Gastroesophageal sphincter (tissue), 4 donors: ENCODE results near the gene OR2J3. TPM values are rescaled to one million over a fixed set of nuclear protein-coding genes. Genes with fewer than 3 reads are reported as not detected.

Experiments
- ATAC-seq: fragments of 150-250 bp; one replicate; pipeline ENCODE4 v1.9.1; 2016; ENCODE audit warnings: mild to moderate bottlenecking, moderate library complexity
- H3K27ac ChIP-seq, 4 donors: fragments of 200-600 bp; sonication (generic) in 3 of 4; 1 replicate in 3 of 4; 2 replicates in 1 of 4; pipeline ENCODE4 v1.5.1; 2016 to 2019
- H3K27me3 ChIP-seq: fragments of 200-600 bp; sonication (generic); one replicate; pipeline ENCODE4 v1.5.1; 2019
- H3K36me3 ChIP-seq, 2 donors: fragments of 200-600 bp; sonication (generic); one replicate each; pipeline ENCODE4 v1.5.1; 2019; ENCODE audit warnings: control low read depth in 1 of 2
- H3K4me1 ChIP-seq, 3 donors: fragments of 200-600 bp; sonication (generic); 1 replicate in 2 of 3; 2 replicates in 1 of 3; pipeline ENCODE4 v1.5.1; 2016 to 2019; ENCODE audit warnings: control low read depth in 2 of 3
- H3K4me3 ChIP-seq, 2 donors: fragments of 200-600 bp; sonication (generic); one replicate each; pipeline ENCODE4 v1.5.1; 2019; ENCODE audit warnings: mild to moderate bottlenecking in 1 of 2, moderate library complexity in 1 of 2
- H3K9me3 ChIP-seq, 3 donors: fragments of 200-600 bp; sonication (generic); one replicate each; pipeline ENCODE4 v1.5.1; 2017 to 2019; ENCODE audit warnings: control low read depth in 2 of 3
- EP300 ChIP-seq: sonication (generic); formaldehyde crosslinking; IDR thresholded peaks from one replicate; pipeline ENCODE4 v1.6.1; 2017; ENCODE audit warnings: antibody characterized with exemption, mild to moderate bottlenecking
- POLR2A ChIP-seq, 2 donors: fragments of 450-650 bp; IDR thresholded peaks; one replicate each; pipeline ENCODE4 v1.6.1; 2017; ENCODE audit warnings: antibody characterized with exemption in 2 of 2, mild to moderate bottlenecking in 2 of 2, moderate library complexity in 1 of 2
- POLR2AphosphoS5 ChIP-seq: sonication (generic); formaldehyde crosslinking; IDR thresholded peaks from one replicate; pipeline ENCODE4 v1.6.1; 2017; ENCODE audit warnings: antibody characterized with exemption
- WGBS, 2 donors: methylation state at CpG; one replicate each; pipeline ENCODE4 v1.1.5; 2018; ENCODE audit warnings: low coverage in 1 of 2; 5-methylcytosine and 5-hydroxymethylcytosine counted together
- total RNA-seq, 4 donors: library from RNA; depleted of rRNA; stranded (reverse); fragments of >200 nt; gene quantifications; one replicate each; pipeline ENCODE4 v1.1.0, GENCODE V29; 2016
- TF ChIP-seq, protein P1 (sequence below), 4 experiments: fragments of 200-600 bp in 2 of 4; fragments of 450-650 bp in 2 of 4; sonication (generic) in 1 of 4; IDR thresholded peaks; one replicate each; pipeline ENCODE4 v1.5.1; 2017 to 2019; ENCODE audit warnings: antibody characterized with exemption in 4 of 4, mild to moderate bottlenecking in 2 of 4, moderate library complexity in 2 of 4

Gene OR2J3
- total RNA-seq, 4 donors from 2014 or later, result not detected

DNA sequence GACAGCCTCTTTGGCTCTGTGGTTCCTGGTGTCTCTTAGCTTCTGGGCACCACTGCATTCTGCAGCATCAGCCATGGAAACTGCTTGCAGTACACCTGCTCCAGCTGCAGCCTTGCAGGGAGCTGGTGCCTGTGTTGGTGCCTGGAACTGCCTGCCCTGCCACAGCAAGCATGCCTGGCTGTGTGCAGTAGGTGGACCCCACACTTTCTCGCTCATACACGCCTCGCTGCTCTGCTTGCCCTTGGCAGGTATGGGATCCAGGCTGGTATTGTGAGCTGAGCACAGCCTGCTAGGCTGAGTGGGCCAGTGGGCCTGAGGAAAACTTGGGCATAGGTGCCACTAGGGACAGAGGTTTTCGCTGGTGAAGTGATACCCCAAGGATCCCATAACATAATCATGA, 22.8 kb downstream of the OR2J3 start:
- ATAC-seq, result no peak
- TF ChIP-seq POLR2A (IDR thresholded peaks at IDR 0.05) (no peak), POLR2AphosphoS5 (no peak), EP300 (no peak)
- TF ChIP-seq, protein P1, sequence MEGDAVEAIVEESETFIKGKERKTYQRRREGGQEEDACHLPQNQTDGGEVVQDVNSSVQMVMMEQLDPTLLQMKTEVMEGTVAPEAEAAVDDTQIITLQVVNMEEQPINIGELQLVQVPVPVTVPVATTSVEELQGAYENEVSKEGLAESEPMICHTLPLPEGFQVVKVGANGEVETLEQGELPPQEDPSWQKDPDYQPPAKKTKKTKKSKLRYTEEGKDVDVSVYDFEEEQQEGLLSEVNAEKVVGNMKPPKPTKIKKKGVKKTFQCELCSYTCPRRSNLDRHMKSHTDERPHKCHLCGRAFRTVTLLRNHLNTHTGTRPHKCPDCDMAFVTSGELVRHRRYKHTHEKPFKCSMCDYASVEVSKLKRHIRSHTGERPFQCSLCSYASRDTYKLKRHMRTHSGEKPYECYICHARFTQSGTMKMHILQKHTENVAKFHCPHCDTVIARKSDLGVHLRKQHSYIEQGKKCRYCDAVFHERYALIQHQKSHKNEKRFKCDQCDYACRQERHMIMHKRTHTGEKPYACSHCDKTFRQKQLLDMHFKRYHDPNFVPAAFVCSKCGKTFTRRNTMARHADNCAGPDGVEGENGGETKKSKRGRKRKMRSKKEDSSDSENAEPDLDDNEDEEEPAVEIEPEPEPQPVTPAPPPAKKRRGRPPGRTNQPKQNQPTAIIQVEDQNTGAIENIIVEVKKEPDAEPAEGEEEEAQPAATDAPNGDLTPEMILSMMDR (IDR thresholded peaks at IDR 0.05), result no peak
- WGBS, 2 donors, result 88% methylated on average over 1 of the region's 4 CpGs; no CpG with 5 or more reads in 1 of the 2 donors

DNA sequence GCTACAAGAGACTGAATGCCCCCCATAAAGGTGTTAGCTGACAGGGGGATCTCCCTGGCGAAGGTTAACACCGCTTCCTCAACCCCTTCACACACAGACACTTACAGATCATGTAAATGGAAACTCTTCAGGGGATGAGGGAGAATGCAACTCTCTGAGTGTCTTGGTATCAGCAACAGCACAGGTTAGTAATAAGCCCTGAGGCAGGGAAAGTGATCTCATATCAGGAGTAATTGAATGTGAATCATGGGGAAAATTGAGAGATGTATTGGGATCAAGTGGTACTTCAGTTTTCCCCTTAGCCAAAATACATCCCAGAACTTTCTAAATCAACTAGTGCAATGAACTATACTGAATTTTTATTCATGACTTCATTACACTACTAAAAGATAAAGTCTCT, 23.8 kb downstream of the OR2J3 start:
- H3K27me3 ChIP-seq, result no peaks in the 10 kb centered on the region
- no peak overlapping the region for H3K4me3 ChIP-seq
- H3K9me3 ChIP-seq, result no peaks in the 10 kb centered on the region
- H3K27ac ChIP-seq, result no peak overlapping the region
- WGBS, 2 donors, result 40% methylated on average over 2 of the region's 2 CpGs; no CpG with 5 or more reads in 1 of the 2 donors
- H3K36me3 ChIP-seq, result no peaks in the 10 kb centered on the region
- TF ChIP-seq, protein P1 (IDR thresholded peaks at IDR 0.05), result no peak
- no peaks in the 10 kb centered on the region for H3K4me1 ChIP-seq
- ATAC-seq, result no peak

More for the DNA sequence above, 22.8 kb downstream of the OR2J3 start:
- Histone ChIP-seq H3K4me3 (no peak overlapping the region), H3K27me3 (no peaks in the 10 kb centered on the region), H3K9me3 (no peaks in the 10 kb centered on the region), H3K36me3 (no peaks in the 10 kb centered on the region), H3K4me1 (no peaks in the 10 kb centered on the region), H3K27ac (no peak overlapping the region)

DNA sequence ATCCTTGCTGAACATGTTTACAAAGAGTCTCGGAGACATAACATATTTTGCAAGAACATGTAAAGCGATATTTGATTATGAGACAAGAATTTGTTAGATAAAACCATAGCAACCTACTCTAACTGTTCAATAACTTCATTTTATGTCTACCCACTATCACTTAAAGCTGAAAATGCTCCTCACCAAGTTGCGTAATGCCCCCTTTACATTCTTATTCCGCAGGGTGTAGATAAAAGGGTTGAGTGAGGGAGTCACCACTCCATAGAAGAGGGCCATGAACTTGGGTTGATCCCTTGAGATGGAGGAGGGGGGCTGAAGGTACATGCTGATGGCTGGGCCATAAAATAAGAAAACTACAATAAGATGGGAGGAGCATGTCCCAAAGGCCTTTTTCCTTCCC, 29.9 kb downstream of the OR2J3 start:
- Histone ChIP-seq H3K9me3 (no peaks in the 10 kb centered on the region), H3K27me3 (no peaks in the 10 kb centered on the region), H3K27ac (no peak overlapping the region), H3K4me1 (no peaks in the 10 kb centered on the region), H3K4me3 (no peak overlapping the region), H3K36me3 (no peaks in the 10 kb centered on the region)
- TF ChIP-seq EP300, result no peak
- TF ChIP-seq POLR2AphosphoS5, result no peak
- TF ChIP-seq, protein P1 (IDR thresholded peaks at IDR 0.05), result no peak
- no peak for TF ChIP-seq POLR2A (IDR thresholded peaks at IDR 0.05)
- WGBS, 2 donors, result 76 to 85% methylated on average over 2 to 4 of the region's 4 CpGs
- ATAC-seq, result no peak

DNA sequence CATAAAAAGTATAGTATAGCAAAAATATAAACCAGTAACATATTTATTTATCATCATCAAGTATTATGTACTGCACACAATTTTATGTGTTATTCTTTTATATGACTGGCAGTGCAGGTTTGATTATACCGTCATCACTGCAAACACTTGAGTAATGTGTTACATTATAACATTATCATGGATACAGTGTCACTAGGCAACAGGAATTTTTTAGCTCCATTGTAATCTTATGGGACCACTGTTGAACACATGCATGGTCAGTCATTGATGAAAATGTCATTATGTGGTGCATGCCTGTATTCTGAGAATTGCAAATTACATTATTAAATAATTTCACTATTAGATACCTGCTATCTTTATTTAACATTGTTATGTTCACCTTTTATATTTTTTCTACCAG, 33.7 kb downstream of the OR2J3 start:
- Histone ChIP-seq H3K27me3 (no peaks in the 10 kb centered on the region), H3K9me3 (no peaks in the 10 kb centered on the region), H3K27ac (no peak overlapping the region), H3K36me3 (no peaks in the 10 kb centered on the region), H3K4me1 (no peaks in the 10 kb centered on the region), H3K4me3 (no peak overlapping the region)
- WGBS, 2 donors, result 100% methylated on average over 1 of the region's 1 CpG
- ATAC-seq, result no peak
- no peak for TF ChIP-seq POLR2A (IDR thresholded peaks at IDR 0.05)
- no peak for TF ChIP-seq POLR2AphosphoS5
- TF ChIP-seq EP300, result no peak
- TF ChIP-seq, protein P1 (IDR thresholded peaks at IDR 0.05), result no peak

DNA sequence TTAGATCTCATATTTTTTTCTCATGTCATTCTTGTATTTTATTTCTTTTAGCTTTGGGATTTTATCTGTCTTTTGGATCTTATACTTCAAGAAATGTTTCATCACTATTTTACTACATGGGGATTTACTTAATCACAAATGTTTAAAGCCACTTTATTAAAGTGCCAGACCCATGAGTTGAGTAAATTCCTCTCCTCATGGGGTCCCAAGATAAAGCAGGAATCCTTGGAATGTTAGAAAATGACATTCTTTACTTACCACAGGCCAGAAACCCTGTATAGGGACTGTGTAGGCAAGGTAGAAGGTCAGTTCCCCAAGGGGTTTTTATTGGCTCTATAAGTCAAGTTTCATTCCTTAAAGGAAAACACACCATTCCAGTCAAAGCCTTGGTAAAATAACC, 34.5 kb downstream of the OR2J3 start:
- no peaks in the 10 kb centered on the region for H3K4me1 ChIP-seq
- H3K4me3 ChIP-seq, result no peak overlapping the region
- no peak for ATAC-seq
- no peak overlapping the region for H3K27ac ChIP-seq
- no peaks in the 10 kb centered on the region for H3K27me3 ChIP-seq
- H3K9me3 ChIP-seq, result no peaks in the 10 kb centered on the region
- TF ChIP-seq EP300, result no peak
- TF ChIP-seq POLR2AphosphoS5, result no peak
- no peak for TF ChIP-seq POLR2A (IDR thresholded peaks at IDR 0.05)
- TF ChIP-seq, protein P1 (IDR thresholded peaks at IDR 0.05), result no peak
- no peaks in the 10 kb centered on the region for H3K36me3 ChIP-seq
